Lung microvascular endothelial cell (primary cell): ENCODE results near the gene DVL3. TPM values are rescaled to one million over a fixed set of nuclear protein-coding genes. Genes with fewer than 3 reads are reported as not detected.
"Not testable (repeated sequence)": the region's sequence is repeated elsewhere in the genome, so short reads cannot be mapped to it uniquely, and the experiment has no call there.

Source experiments
- DNase-seq, 2 donors: peaks; one replicate each; pipeline versions ENCODE4 v3.0.0 to v3.0.0-alpha.2; 2010; ENCODE audit warnings: low read depth in 2 of 2
- total RNA-seq: library from RNA; depleted of rRNA; stranded (reverse); fragments of >200 nt; gene quantifications from 2 replicates; pipeline ENCODE4 v1.2.1, GENCODE V29; 2014

The DVL3 gene
- 15.0 and 19.8 TPM in 2 replicates for total RNA-seq

DNA sequence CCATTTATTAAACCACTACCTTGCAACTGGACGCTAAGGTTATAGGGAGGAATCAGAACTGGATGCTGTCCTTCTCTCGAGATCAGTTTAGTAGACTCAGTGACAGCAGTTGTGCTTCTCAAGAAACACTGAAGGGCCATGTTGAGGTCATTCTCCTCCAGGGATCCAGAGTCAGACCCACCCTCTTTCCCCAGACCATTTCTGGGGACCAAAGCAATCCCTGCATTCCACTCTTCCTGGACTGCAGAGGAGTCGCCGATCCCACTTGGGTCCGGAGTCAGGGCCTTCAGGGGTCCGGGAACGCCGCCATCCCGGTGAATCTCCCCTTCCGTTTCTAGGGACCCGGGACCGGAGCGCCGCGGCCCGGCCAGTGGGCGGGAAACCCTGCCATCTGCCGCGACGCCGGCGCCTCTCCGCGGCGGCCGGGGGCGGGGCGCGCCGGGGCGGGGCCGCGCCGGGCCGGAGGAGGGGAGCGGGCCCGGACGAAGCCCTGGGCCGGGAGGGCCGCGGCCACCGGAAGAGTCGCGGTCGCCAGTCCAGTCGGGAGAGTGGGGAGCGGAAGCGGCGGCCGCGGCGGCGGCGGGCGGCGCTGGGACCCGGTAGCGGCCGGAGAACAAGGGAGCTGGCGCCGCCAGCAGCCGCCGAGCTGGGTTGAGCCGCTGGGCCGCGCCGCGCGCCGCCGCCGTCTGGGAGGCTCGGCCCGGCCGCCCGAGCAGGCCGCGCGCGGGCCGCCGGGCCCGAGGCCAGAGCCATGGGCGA, at the start of gene DVL3:
Gene DVL3, plus strand, starts transcription at position 493 of the 759 bp plus-strand sequence. Its CDS starts 259 bp downstream, at position 752.
- DNase-seq, result peak; percentile 57 to 66

DNA sequence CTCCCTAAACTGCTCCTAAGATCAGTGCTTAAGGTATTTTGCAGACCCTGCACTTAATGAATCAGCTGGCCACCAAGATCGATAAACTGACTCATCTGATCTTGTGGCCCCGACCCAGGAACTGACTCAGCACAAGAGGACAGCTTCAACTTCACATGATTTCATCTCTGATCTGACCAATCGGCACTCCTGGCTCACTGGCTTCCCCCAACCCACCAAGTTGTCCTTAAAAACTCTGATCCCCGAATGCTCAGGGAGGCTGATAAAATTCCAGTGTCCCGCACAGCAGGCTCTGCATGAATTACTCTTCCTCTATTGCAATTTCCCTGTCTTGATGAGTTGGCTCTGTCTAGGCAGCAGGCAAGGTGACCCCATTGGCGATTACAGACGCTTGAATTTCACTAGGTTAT, 44.9 kb upstream of the DVL3 start:
- no peak for DNase-seq

DNA sequence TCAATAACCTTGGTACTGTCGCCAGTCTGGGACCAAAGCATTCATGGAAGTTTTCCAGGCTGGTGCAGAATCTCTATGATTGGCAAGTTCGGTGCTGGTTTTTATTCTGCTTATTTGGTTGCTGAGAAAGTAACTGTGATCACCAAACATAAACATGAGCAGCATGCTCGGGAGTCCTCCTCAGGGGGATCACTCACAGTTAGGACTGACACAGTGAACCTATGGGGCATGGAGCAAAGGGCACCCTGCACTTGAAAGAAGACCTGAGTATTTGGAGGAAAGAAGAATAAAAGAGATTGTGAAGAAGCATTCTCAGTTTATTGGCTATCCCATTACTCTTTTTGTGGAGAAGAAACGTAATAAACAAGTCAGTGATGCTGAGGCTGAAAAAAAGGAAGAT, 39.2 kb upstream of the DVL3 start:
- DNase-seq, result no peak

DNA sequence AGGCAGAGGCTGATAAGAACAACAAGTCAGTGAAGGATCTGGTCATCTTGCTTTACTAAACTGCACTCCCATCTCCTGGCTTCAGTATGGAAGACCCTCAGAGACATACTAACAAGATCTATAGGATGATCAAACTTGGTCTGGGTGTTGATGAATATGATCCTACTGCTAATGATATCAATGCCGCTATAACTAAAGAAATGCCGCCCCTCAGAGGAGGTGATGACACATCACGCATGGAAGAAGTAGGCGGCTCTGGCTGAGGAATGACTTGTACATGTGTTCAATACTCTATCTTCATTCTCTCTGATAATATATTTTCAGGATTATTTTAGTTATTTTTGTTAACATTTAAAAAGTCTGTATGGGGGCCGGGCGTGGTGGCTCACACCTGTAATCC, 37.5 kb upstream of the DVL3 start:
- DNase-seq, result no peak

DNA sequence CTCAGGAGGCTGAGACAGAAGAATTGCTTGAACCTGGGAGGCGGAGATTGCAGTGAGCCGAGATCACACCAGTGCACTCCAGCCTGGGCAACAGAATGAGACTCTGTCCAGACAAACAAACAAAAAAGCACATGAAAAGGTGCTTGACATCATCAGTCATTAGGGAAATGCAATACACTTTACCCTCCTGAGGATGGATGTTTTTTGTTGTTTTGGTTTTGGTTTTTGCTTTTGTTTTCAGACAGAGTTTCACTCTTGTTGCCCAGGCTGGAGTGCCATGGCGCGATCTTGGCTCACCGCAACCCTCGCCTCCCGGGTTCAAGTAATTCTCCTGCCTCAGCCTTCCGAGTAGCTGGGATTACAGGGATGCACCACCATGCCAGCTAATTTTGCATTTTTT, 34.1 kb upstream of the DVL3 start:
- not testable (repeated sequence) for DNase-seq

DNA sequence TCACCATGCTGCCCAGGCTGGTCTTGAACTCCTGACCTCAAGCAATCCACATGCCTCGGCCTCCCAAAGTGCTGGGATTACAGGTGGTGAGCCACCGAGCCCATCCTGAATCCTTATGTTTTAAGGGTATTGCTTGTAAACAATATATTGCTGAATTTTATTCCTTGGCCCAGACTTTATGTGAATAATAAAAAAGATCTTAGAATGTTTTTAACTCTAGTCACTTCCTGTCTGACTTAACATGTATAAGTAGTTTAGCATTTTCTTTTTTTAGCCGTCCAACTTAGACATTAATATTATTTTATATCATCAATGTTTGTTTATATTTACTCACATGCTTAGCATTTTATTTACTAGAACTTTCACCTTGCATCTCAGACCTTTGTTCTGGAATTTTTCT, 29.2 kb upstream of the DVL3 start:
- no peak for DNase-seq

DNA sequence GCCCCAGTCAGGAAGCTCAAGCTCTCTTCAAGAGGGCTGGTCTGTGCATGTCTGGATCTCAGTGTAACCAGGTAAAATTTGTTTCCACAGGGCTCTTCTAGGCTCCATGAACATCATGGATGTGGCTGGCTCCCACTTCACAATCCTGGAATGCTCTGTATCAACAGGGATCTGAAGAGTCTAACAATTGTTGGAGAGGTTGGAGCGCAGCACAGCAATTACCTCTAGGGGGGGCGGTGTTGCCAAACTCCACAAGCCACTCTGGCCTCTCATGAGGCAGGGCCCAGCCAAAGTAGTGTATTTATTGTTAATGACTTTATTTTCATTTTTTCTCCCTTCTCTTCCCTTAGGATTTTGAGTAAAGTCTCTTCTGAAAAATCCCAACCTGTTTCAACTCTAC, 26.2 kb upstream of the DVL3 start:
- DNase-seq, result peak; percentile 52 to 70

DNA sequence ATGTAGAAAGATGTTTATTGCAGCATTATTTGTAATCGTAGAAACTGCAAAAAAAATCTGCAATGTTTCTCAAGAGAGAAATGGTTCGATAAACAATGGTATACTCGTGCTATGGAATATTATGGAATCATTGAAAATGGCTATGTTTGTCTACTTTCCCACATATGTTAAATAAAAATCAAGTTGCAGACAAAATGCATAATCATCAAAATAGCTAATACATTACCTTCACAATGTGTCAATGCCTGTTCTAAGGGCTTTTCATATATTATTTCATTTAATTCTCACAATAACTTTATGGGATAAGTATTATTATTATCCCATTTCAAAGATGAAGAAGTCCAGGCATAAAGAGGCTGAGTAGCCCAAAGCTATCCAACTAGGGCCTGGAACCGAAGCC, 22.2 kb upstream of the DVL3 start:
- DNase-seq, result no peak

DNA sequence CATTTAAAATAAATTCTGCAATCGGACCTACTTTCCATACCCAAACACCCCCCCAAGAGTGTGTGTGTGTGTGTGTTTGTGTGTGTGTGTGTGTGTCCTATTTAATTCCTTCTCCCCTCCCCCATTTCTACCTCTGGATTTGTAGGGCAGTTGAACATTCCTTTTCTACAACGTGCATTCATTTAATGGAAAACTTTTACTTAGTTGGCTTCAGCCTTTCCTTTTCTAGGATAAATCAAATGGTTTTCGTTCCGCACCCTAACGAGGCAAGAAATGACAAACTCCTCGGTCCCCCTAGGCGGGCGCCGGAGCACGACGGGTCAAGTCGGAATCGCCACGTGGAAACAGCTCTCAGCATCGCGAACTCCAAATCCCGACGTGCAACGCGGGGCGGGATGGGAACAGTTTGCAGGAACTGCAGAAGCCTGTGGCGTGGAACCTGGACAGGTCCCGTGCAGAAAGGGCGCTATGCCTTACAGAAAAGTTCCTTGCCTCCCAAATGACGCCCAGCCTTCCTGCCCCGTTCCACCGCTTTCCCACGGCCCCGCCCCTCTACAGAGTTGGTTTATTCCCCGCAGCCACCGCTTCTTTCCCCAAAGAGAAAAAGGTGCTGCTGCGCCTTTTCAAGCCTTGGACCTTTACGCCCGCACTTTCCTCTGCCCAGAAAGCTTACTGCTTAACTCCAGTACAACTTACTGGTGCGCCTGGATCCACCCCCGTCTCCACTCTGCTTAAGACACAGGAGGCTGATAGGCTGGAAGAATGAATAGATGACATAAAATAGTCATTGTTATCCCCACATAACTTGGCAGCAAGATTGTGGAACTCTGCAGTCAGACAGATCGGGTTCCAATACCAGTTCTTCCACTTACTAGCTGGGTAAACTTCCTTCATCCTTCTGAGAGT, 21.1 kb upstream of the DVL3 start:
- DNase-seq, result peak; percentile 81 to 84

DNA sequence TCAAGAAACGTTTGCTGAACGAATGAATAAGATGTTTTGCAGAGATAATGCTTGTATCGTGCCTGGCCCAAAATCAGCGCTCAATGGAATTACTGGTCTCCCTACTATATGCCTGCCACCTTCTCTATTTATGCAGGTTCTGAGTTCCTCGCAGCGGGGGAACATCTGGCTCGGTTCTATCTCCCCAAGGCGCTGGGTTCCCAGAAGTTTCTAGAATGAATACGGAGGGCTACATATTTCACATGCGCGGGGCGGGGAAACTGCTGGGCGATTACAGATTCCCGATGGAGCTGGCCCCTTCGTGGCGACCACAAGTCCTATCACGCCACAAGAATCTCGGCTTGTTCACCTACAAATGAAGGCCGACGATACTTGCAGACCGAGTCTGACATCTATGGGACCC, 20.4 kb upstream of the DVL3 start:
- DNase-seq, result no peak

DNA sequence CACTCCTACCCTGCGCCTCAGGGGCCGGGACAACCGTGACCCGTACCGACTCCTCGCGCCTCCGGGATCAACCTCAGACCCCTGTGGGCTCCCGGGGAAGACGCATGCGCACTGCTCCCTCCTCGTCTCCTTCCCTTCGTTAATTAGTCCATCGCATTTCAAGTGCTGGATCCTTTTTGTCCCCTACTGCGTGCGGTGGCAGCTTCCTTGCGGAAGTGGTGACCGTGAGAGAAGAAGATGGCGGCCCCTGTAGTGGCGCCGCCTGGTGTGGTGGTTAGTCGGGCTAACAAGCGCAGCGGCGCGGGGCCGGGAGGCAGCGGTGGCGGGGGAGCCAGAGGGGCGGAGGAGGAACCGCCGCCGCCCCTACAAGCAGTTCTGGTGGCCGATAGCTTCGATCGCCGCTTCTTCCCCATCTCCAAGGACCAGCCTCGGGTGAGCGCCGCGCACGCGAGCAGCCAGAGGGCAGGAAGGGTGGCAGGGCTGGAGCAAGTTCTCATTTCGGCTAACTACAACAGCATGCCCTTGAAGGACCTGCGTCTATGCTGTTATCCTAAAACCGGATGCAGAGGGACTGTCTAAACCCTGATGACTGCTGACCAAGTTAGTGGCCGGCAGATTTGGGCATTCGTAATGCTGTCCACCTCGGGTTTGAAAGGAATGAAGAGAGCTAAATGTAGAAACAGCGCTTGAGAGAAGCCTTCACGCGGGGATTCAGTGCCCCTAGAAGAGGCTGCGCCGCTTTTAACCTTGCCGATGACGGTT, 19.8 kb upstream of the DVL3 start, which contains the start of gene EIF2B5:
Gene EIF2B5, plus strand, starts transcription at position 210 of the 762 bp plus-strand sequence. Its CDS starts 28 bp downstream, at position 238.
- DNase-seq, result peak; percentile 94

DNA sequence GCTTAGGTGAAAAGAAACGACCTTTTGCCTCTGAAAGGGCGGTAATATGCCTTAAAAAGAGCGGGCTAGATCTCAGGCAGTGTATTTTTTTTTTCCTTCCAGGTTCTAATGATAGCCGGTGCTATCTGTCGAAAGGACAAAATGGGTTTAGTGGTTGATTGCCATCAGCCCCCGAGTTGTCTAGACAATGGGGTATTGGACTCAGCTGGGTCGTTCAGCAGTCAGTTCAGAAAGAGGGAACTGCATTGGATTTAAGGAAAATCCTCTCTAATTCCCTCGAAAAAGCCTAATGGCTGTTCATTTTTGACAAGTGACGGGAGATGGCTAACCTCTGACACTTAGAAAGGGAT, 19.3 kb upstream of the DVL3 start:
- DNase-seq, result peak in 1 of 2 donors; percentile 11

DNA sequence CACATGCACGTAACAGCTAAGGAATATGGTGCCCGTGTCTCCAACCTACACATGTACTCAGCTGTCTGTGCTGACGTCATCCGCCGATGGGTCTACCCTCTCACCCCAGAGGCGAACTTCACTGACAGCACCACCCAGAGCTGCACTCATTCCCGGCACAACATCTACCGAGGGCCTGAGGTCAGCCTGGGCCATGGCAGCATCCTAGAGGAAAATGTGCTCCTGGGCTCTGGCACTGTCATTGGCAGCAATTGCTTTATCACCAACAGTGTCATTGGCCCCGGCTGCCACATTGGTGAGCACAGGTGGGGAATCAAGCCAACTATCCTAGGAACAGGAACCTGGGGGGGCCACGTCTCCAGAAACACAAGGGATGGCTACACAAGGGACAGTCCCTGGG, 14.7 kb upstream of the DVL3 start:
- no peak for DNase-seq

DNA sequence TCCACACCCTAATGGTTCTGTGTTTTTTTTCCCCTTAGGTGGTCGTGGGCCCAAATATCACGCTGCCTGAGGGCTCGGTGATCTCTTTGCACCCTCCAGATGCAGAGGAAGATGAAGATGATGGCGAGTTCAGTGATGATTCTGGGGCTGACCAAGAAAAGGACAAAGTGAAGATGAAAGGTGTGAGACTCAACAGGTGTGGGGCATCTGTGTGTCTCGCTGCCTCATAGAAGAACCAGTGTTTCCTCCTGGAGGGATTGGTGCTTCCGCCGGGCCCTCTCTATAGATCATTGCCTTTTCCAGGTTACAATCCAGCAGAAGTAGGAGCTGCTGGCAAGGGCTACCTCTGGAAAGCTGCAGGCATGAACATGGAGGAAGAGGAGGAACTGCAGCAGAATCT, 13.0 kb upstream of the DVL3 start:
- DNase-seq, result no peak

DNA sequence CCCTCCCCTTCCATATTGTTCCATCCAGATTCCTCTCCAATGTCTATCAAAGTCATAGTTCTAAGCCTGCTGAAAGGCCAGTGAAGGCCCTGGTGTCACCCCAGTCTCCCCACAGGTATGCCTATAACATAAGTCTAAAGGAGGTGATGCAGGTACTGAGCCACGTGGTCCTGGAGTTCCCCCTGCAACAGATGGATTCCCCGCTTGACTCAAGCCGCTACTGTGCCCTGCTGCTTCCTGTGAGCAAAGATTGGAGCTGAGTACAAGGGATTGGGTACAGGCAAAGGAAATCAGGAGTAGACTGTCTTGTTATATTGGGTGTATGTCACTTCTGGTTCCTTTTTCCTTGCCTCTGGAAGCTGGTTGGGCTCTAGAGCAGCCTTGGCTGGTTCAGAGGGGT, 11.8 kb upstream of the DVL3 start:
- DNase-seq, result no peak

DNA sequence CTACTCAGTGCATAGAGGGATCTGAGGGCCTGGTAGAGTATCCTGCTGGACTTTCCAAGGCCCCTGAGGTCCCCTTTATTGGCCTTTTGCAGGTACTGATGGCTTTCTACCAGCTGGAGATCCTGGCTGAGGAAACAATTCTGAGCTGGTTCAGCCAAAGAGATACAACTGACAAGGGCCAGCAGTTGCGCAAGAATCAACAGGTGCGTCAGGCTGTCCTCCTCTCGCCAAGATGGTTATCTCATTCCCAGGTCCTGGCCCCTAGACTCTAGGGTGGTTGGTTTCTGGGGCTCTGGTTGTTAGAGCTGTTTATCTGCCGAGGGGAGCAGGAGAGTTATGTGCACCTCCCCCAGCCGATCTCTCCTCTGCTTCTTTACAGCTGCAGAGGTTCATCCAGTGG, 10.7 kb upstream of the DVL3 start:
- DNase-seq, result no peak

DNA sequence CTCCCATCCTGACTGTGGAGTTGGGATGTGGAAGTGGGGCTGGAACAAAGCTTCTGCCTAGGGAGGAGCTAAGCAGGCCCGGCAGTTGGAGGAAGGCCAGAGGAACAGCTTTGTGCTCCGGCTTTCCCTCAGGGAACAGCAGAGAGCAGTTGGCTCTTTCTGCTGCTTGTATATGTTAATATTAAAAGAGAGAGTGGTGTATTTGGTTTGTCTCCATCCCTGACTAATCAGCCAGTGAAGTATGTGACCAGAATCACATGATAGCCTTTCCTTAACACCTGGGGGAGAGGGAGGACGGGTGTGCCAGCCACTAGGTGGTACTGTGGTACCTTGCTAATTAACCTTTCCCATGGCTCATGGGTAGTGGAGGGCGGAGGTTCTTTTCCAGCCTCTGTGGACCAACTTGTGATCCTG, 10.1 kb upstream of the DVL3 start:
- DNase-seq, result peak; percentile 64 to 75

DNA sequence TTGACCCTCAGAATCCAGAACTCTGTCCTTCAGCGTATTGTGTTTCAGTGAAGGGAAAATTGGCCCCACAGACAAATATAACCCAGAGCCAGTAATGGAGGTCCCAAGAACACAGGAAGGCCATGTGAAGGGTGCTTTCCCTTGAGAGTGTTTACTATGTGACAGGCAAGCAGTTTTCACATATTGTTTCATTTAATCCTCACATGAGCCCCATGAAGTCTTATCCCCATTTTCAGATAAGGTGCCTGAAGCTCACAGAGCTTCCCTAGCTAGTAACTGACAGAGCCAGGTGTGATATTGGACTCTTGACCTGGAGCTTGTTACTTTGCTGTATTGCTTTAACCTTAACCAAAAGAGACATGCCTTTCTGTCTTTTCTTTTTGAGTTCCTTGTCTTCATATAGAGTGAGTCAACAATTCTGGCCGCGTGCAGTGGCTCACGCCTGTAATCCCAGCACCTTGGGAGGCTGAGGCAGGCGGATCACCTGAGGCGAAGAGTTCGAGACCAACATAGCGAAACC, 9.4 kb upstream of the DVL3 start:
- no peak for DNase-seq

DNA sequence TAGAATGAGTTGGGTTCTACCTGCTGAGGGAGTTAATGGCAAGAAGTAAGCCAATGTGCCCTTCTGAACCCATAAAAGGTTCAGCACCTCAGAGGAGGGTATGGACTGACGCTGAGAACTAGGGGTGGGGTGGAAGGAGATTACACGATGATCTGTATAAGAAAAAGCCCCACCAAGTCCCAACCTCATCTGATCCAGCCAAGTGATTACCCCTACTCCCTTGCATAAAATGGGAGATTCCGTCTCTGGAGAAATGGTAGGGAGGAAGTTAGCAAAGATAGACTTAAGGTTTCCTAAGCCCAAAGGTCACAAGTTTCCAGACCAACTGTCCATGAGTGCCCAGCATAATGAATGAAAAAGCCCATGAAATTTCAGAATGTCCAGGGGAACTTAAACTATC, 7.1 kb upstream of the DVL3 start:
- no peak for DNase-seq

DNA sequence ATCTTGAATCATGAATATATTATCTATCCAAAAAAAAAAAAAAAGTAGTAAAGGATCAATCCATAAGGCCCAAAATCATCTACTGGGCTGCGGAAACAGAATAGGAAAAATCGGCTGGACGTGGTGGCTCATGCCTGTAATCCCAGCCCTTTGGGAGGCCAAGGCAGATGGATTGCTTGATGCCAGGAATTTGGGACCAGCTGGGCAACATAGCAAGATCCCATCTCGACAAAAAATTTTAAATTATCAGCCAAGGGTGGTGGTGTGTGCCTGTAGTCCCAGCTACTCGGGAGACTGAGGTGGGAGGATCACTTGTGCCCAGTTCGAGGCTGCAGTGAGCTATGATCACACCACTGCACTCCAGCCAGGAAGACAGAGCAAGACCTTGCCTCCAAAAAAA, 6.1 kb upstream of the DVL3 start:
- no peak for DNase-seq

DNA sequence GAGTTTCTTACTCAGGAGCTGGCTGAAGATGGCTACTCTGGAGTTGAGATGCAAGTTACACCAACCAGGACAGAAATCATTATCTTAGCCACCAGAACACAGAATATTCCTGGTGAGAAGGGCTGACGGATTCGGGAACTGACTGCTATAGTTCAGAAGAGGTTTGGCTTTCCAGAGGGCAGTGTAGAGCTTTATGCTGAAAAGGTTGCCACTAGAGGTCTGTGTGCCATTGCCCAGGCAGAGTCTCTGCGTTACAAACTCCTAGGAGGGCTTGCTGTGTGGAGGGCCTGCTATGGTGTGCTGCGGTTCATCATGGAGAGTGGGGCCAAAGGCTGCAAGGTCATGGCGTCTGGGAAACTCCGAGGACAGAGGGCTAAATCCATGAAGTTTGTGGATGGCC, 5.4 kb upstream of the DVL3 start:
- DNase-seq, result peak; percentile 43 to 57
